G401 (cell line): ENCODE results near the gene WDR72. TPM values are rescaled to one million over a fixed set of nuclear protein-coding genes. Genes with fewer than 3 reads are reported as not detected.
"Not testable (repeated sequence)": the region's sequence is repeated elsewhere in the genome, so short reads cannot be mapped to it uniquely, and the experiment has no call there.

Experiments
- DNase-seq: peaks from one replicate; pipeline ENCODE4 v3.0.0-alpha.2; 2015; ENCODE audit warnings: low spot score
- in situ Hi-C: cut with HindIII; loops from 2 replicates; pipeline ENCODE4 v1.10.0; 2016; ENCODE audit warnings: low sequenced_read_pairs, mixed read lengths
- total RNA-seq: library from RNA; depleted of rRNA; stranded (reverse); fragments of >200 nt; shearing (Covaris generic); gene quantifications from 2 replicates; pipeline ENCODE4 v1.2.3, GENCODE V29; 2014

WDR72 gene
- total RNA-seq, 1 experiment from 2014 or later = not detected

- in situ Hi-C loops = no loop called here
- peak; percentile 47 for DNase-seq
These were observed 42.3 kb downstream of the WDR72 start for GRCh38 chr15:53716909-53717876.

GRCh38 chr15:53713218-53713617 lies 46.2 kb downstream of the WDR72 start:
- DNase-seq = no peak
- in situ Hi-C loops = no loop called here

- DNase-seq = no peak
- in situ Hi-C loops = no loop called here
These were observed 48.6 kb downstream of the WDR72 start for GRCh38 chr15:53710906-53711305.

- in situ Hi-C loops = no loop called here
These were observed 49.6 kb downstream of the WDR72 start for GRCh38 chr15:53709821-53710220.

GRCh38 chr15:53695365-53695764 lies 64.1 kb downstream of the WDR72 start:
- in situ Hi-C loops = no loop called here
- DNase-seq = no peak

More at GRCh38 chr15:53709821-53710220, 49.6 kb downstream of the WDR72 start:
- no peak for DNase-seq

- in situ Hi-C loops = no loop called here
- DNase-seq = no peak
These were observed 65.0 kb downstream of the WDR72 start for GRCh38 chr15:53694476-53694874.

- DNase-seq = peak; percentile 66
- in situ Hi-C loops = no loop called here
These were observed 65.6 kb downstream of the WDR72 start for GRCh38 chr15:53693729-53694475.

GRCh38 chr15:53684162-53684561 lies 75.3 kb downstream of the WDR72 start:
- in situ Hi-C loops, DNase-seq: not testable (repeated sequence)

GRCh38 chr15:53681056-53681455 lies 78.4 kb downstream of the WDR72 start:
- no peak for DNase-seq
- in situ Hi-C loops = no loop called here

GRCh38 chr15:53675832-53676231 lies 83.6 kb downstream of the WDR72 start:
- in situ Hi-C loops = no loop called here
- no peak for DNase-seq

- in situ Hi-C loops = no loop called here
- no peak for DNase-seq
These were observed 87.9 kb downstream of the WDR72 start for GRCh38 chr15:53671545-53671944.

GRCh38 chr15:53670701-53671100 lies 88.8 kb downstream of the WDR72 start:
- no peak for DNase-seq
- in situ Hi-C loops = no loop called here

- in situ Hi-C loops = no loop called here
- DNase-seq = no peak
These were observed 93.5 kb downstream of the WDR72 start for GRCh38 chr15:53665930-53666329.

GRCh38 chr15:53658827-53659555 lies 100.5 kb downstream of the WDR72 start:
- in situ Hi-C loops = no loop called here
- no peak for DNase-seq

- in situ Hi-C loops = no loop called here
These were observed 101.2 kb downstream of the WDR72 start for GRCh38 chr15:53658255-53658654.

GRCh38 chr15:53648934-53649333 lies 110.5 kb downstream of the WDR72 start:
- no peak for DNase-seq
- in situ Hi-C loops = no loop called here

More at GRCh38 chr15:53658255-53658654, 101.2 kb downstream of the WDR72 start:
- no peak for DNase-seq

- no peak for DNase-seq
- in situ Hi-C loops = no loop called here
These were observed 114.8 kb downstream of the WDR72 start for GRCh38 chr15:53644660-53645059.

- in situ Hi-C loops = no loop called here
- DNase-seq = no peak
These were observed 124.9 kb downstream of the WDR72 start for GRCh38 chr15:53634517-53635106.

- no peak for DNase-seq
- in situ Hi-C loops = no loop called here
These were observed 132.2 kb downstream of the WDR72 start for GRCh38 chr15:53627279-53627678.
